Ovary (tissue), 9 donors: ENCODE results near the gene VAX1. TPM values are rescaled to one million over a fixed set of nuclear protein-coding genes. Genes with fewer than 3 reads are reported as not detected.

Experiments
- DNase-seq, 5 donors: peaks; one replicate each; pipeline ENCODE4 v3.0.0-alpha.2; 2019 to 2020
- H3K27ac ChIP-seq, 2 donors: fragments of 200-600 bp; one replicate each; pipeline versions ENCODE4 v1.5.1 to v1.8.0; 2019 to 2022
- H3K27me3 ChIP-seq: fragments of 200-600 bp; one replicate; pipeline ENCODE4 v1.8.0; 2022
- H3K36me3 ChIP-seq: fragments of 200-600 bp; sonication (generic); one replicate; pipeline ENCODE4 v1.5.1; 2019
- H3K4me1 ChIP-seq: one replicate; pipeline ENCODE4 v1.8.1; 2013; ENCODE audit warnings: mild to moderate bottlenecking, moderate library complexity; ENCODE audit not compliant: insufficient read depth
- H3K4me3 ChIP-seq: fragments of 200-600 bp; sonication (generic); one replicate; pipeline ENCODE4 v1.5.1; 2017
- H3K9me3 ChIP-seq, 2 donors: fragments of 200-600 bp in 1 of 2; sonication (generic) in 1 of 2; one replicate each; pipeline versions ENCODE4 v1.5.1 to v1.8.1; 2013 to 2019; ENCODE audit warnings: mild to moderate bottlenecking in 1 of 2, moderate library complexity in 1 of 2
- CTCF ChIP-seq, 3 donors: fragments of 450-650 bp in 2 of 3; fragments of 200-600 bp in 1 of 3; IDR thresholded peaks; one replicate each; pipeline versions ENCODE4 v1.5.1 to v1.8.0; 2016 to 2022; ENCODE audit warnings: antibody characterized with exemption in 3 of 3, mild to moderate bottlenecking in 1 of 3
- EP300 ChIP-seq: sonication (generic); formaldehyde crosslinking; IDR thresholded peaks from one replicate; pipeline ENCODE4 v1.6.1; 2017; ENCODE audit warnings: antibody characterized with exemption
- POLR2A ChIP-seq: fragments of 450-650 bp; IDR thresholded peaks from one replicate; pipeline ENCODE4 v1.6.1; 2017; ENCODE audit warnings: antibody characterized with exemption, mild to moderate bottlenecking, moderate library complexity
- WGBS, 3 donors: extraction: QIAGEN DNeasy Blood & Tissue Kit in 1 of 3; methylation state at CpG; one replicate each; pipeline versions ENCODE4 v1.1.5 to v1.1.7; 2013 to 2017; 5-methylcytosine and 5-hydroxymethylcytosine counted together
- intact Hi-C, 4 donors: fragments of 100-400 bp; cut with DNase I; formaldehyde crosslinking; loops; one replicate each; pipeline versions ENCODE4 v1.11.0 to v1.15.1; 2022 to 2023
- polyA plus RNA-seq, 2 donors: library from polyadenylated mRNA; stranded (reverse); fragments of 200-250 nt in 1 of 2; fragments of 350-450 nt in 1 of 2; fragmentation: Illumina TruSeq in 1 of 2; extraction: RNeasy Lipid Tissue Mini Kit (QIAGEN cat#74804) in 1 of 2; gene quantifications; one replicate each; pipeline ENCODE4 v1.2.3, GENCODE V29; 2013 to 2014
- total RNA-seq, 7 donors: library from RNA; depleted of rRNA in 2 of 7; stranded (reverse); fragments of >200 nt in 2 of 7; fragmentation: NEBNext Ultra II Directional in 3 of 7; extraction: Animal tissue kit (Norgen Biotek cat#: 25700) in 3 of 7; gene quantifications; one replicate each; pipeline versions ENCODE4 v1.1.0 to v1.2.4, GENCODE V29; 2016 to 2023
- donor health status: DM: no; HTN: no; CAD: no; lungs with moderate emphysema.
- donor health status: DM: no; HTN: no; CAD: no.
- donor health status: Bipolar disorder and iron deficiency.
- donor health status: DM: yes; HTN: yes; CAD: no.
- donor health status: DM: no; HTN: no; CAD: no.
- donor health status: DM: yes; HTN: yes; CAD: no.

VAX1 gene
- total and polyA plus RNA-seq, 9 donors = not detected

- Histone ChIP-seq H3K4me1 (peaks cover 7% of the 10 kb centered on the region), H3K36me3 (no peaks in the 10 kb centered on the region), H3K9me3 (no peaks in the 10 kb centered on the region), H3K27me3 (no peaks in the 10 kb centered on the region), H3K27ac (no peak overlapping the region), H3K4me3 (peak overlapping the region; percentile 26)
- no peak for TF ChIP-seq EP300
- TF ChIP-seq POLR2A = no peak
- TF ChIP-seq CTCF (IDR thresholded peaks at IDR 0.05) = peak; percentile 33 to 62 (median 42)
- peak; percentile 48 to 75 (median 71) for DNase-seq
- 8 to 11% (median 10%) methylated on average over 16 of the region's 16 CpGs for WGBS, 3 donors
- intact Hi-C loops = loop anchor here in 3 of 4 donors (1.0 to 10.0 kb wide), 5 partner anchors 377 to 548 kb away; no protein-coding TSS in a partner anchor
These were observed 36.6 kb upstream of the VAX1 start for GRCh38 chr10:117174439-117175214.

- WGBS, 3 donors = 8 to 21% (median 19%) methylated on average over 6 of the region's 6 CpGs
- no peak overlapping the region for H3K27ac ChIP-seq
- DNase-seq = no peak
- intact Hi-C loops = loop anchor here in 1 of 4 donors (10.0 kb wide), 1 partner anchor 495 kb away; no protein-coding TSS in a partner anchor
- TF ChIP-seq CTCF (IDR thresholded peaks at IDR 0.05) (no peak), EP300 (no peak), POLR2A (no peak)
- H3K4me3 ChIP-seq = no peak overlapping the region
- H3K9me3 ChIP-seq = no peaks in the 10 kb centered on the region
- H3K36me3 ChIP-seq = no peaks in the 10 kb centered on the region
- H3K4me1 ChIP-seq = peaks cover 8% of the 10 kb centered on the region
- no peaks in the 10 kb centered on the region for H3K27me3 ChIP-seq
These were observed 32.2 kb upstream of the VAX1 start for GRCh38 chr10:117170244-117170643.

- H3K27me3 ChIP-seq = no peaks in the 10 kb centered on the region
- H3K4me1 ChIP-seq = peaks cover 6% of the 10 kb centered on the region
- H3K9me3 ChIP-seq = no peaks in the 10 kb centered on the region
- H3K36me3 ChIP-seq = no peaks in the 10 kb centered on the region
- no peak overlapping the region for H3K4me3 ChIP-seq
- no peak overlapping the region for H3K27ac ChIP-seq
- intact Hi-C loops = no loop called here
- TF ChIP-seq EP300 (no peak), CTCF (IDR thresholded peaks at IDR 0.05) (no peak), POLR2A (no peak)
- DNase-seq = no peak
- WGBS, 3 donors = 24 to 31% (median 25%) methylated on average over 2 of the region's 2 CpGs
These were observed 31.4 kb upstream of the VAX1 start for GRCh38 chr10:117169480-117169879.

- H3K9me3 ChIP-seq = no peaks in the 10 kb centered on the region
- TF ChIP-seq EP300 (no peak), CTCF (IDR thresholded peaks at IDR 0.05) (no peak), POLR2A (no peak)
- no peak overlapping the region for H3K27ac ChIP-seq
- no peak for DNase-seq
- WGBS, 3 donors = 2 to 5% (median 5%) methylated on average over 17 to 25 of the region's 25 CpGs
- peaks cover 6% of the 10 kb centered on the region for H3K4me1 ChIP-seq
- intact Hi-C loops = no loop called here
- H3K36me3 ChIP-seq = no peaks in the 10 kb centered on the region
- H3K27me3 ChIP-seq = no peaks in the 10 kb centered on the region
- H3K4me3 ChIP-seq = no peak overlapping the region
These were observed 30.7 kb upstream of the VAX1 start for GRCh38 chr10:117168729-117169128.
